RWPE2 (cell line): ENCODE data around the gene HEBP1.

Source experiments
- ATAC-seq: fragments of 200-7000 bp; cut with Tn5 transposase; 3 replicates; pipeline ENCODE4 v1.9.1; 2021; ENCODE audit warnings: low read depth
- DNase-seq: peaks from one replicate; pipeline ENCODE4 v3.0.0-alpha.2; 2020; ENCODE audit warnings: low spot score
- H3K27ac ChIP-seq: fragments of 450-650 bp; 2 replicates; pipeline ENCODE4 v1.5.1; 2017; ENCODE audit warnings: mild to moderate bottlenecking; ENCODE audit not compliant: poor library complexity, severe bottlenecking
- H3K27me3 ChIP-seq: fragments of 250-450 bp; sonication (Bioruptor Pico); 2 replicates; pipeline ENCODE4 v1.5.1; 2021; ENCODE audit warnings: mild to moderate bottlenecking, moderate library complexity; ENCODE audit not compliant: insufficient read depth, poor library complexity, severe bottlenecking
- H3K36me3 ChIP-seq: fragments of 250-450 bp; sonication (Bioruptor Pico); 2 replicates; pipeline ENCODE4 v1.5.1; 2020; ENCODE audit warnings: low read depth, mild to moderate bottlenecking, moderate library complexity
- H3K4me1 ChIP-seq: fragments of 250-450 bp; sonication (Bioruptor Pico); 2 replicates; pipeline ENCODE4 v1.5.1; 2021; ENCODE audit warnings: mild to moderate bottlenecking, moderate library complexity; ENCODE audit not compliant: insufficient read depth, poor library complexity, severe bottlenecking
- H3K4me3 ChIP-seq: fragments of 250-450 bp; sonication (Bioruptor Pico); 2 replicates; pipeline ENCODE4 v1.5.1; 2021; ENCODE audit warnings: mild to moderate bottlenecking, moderate library complexity; ENCODE audit not compliant: severe bottlenecking
- H3K9me3 ChIP-seq: fragments of 250-450 bp; sonication (Bioruptor Pico); 2 replicates; pipeline ENCODE4 v1.5.1; 2021; ENCODE audit warnings: mild to moderate bottlenecking, moderate library complexity; ENCODE audit not compliant: severe bottlenecking
- CTCF ChIP-seq: fragments of 450-650 bp; IDR thresholded peaks from one replicate; pipeline ENCODE4 v1.5.1; 2017; ENCODE audit warnings: mild to moderate bottlenecking, moderate library complexity; ENCODE audit not compliant: poor library complexity, severe bottlenecking

The HEBP1 gene

GRCh38 chr12:13004361-13004760, 4.3 kb upstream of the HEBP1 start:
- no peaks in the 10 kb centered on the region for H3K36me3 ChIP-seq
- DNase-seq (no peak), ATAC-seq (no peak)
- no peak overlapping the region for H3K4me3 ChIP-seq
- no peak overlapping the region for H3K27ac ChIP-seq
- H3K9me3 ChIP-seq = no peaks in the 10 kb centered on the region
- TF ChIP-seq CTCF = no peak
- H3K4me1 ChIP-seq = no peaks in the 10 kb centered on the region
- no peaks in the 10 kb centered on the region for H3K27me3 ChIP-seq

- H3K27ac ChIP-seq = no peak overlapping the region
Measured at GRCh38 chr12:13002301-13003097, 2.4 kb upstream of the HEBP1 start.

GRCh38 chr12:13001775-13002040, 1.6 kb upstream of the HEBP1 start:
- Histone ChIP-seq H3K27me3 (no peaks in the 10 kb centered on the region), H3K36me3 (no peaks in the 10 kb centered on the region), H3K27ac (no peak overlapping the region), H3K9me3 (no peaks in the 10 kb centered on the region), H3K4me3 (peak overlapping the region; percentile 71), H3K4me1 (no peaks in the 10 kb centered on the region)
- DNase-seq = no peak
- TF ChIP-seq CTCF = no peak
- ATAC-seq = no peak

More at GRCh38 chr12:13002301-13003097, 2.4 kb upstream of the HEBP1 start:
- TF ChIP-seq CTCF = no peak
- Histone ChIP-seq H3K27me3 (no peaks in the 10 kb centered on the region), H3K4me3 (no peak overlapping the region), H3K4me1 (no peaks in the 10 kb centered on the region), H3K36me3 (no peaks in the 10 kb centered on the region), H3K9me3 (no peaks in the 10 kb centered on the region)
- no peak for DNase-seq
- no peak for ATAC-seq

- H3K4me3 ChIP-seq = peak overlapping the region; percentile 71
- H3K27me3 ChIP-seq = no peaks in the 10 kb centered on the region
- DNase-seq (no peak), ATAC-seq (peak; percentile 20)
- H3K9me3 ChIP-seq = no peaks in the 10 kb centered on the region
- no peaks in the 10 kb centered on the region for H3K36me3 ChIP-seq
- H3K4me1 ChIP-seq = no peaks in the 10 kb centered on the region
- peak; percentile 37 for TF ChIP-seq CTCF
- H3K27ac ChIP-seq = peak overlapping the region; percentile 46
Measured at GRCh38 chr12:13000925-13001774, 1.1 kb upstream of the HEBP1 start.

- DNase-seq = no peak
- no peak for TF ChIP-seq CTCF
- peak overlapping the region; percentile 46 for H3K27ac ChIP-seq
- no peaks in the 10 kb centered on the region for H3K36me3 ChIP-seq
- H3K4me1 ChIP-seq = no peaks in the 10 kb centered on the region
- H3K27me3 ChIP-seq = no peaks in the 10 kb centered on the region
- no peaks in the 10 kb centered on the region for H3K9me3 ChIP-seq
- H3K4me3 ChIP-seq = peak overlapping the region; percentile 71
- peak; percentile 66 for ATAC-seq
Measured at GRCh38 chr12:13000616-13000924, 505 bp upstream of the HEBP1 start.
